GM12801 (cell line): ENCODE data around the gene ETV2.

Source experiments
- TF ChIP-seq, protein P1 (sequence below): IDR thresholded peaks from one replicate; pipeline ENCODE4 v1.5.1; 2011; ENCODE audit warnings: control low read depth; ENCODE audit not compliant: insufficient read length; ENCODE audit errors: extremely low read depth

The ETV2 gene

DNA sequence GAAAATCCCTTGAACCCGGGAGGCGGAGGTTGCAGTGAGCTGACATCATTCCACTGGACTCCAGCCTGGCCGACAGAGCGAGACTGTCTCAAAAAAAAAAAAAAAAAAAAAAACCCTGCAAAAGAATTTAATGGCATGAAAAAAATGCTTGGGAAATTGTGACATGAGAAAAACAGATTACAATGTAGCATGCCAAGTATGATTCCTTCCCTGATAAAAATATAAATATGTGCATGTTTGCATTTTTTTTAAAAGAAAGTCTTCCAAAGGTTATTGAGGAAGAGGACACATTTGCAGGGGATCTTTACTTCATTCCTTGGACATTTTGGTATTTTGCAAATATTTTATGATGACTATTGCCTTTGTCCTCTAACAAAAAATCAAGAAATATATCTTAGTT lies 48.3 kb downstream of the ETV2 start:
- TF ChIP-seq, protein P1, sequence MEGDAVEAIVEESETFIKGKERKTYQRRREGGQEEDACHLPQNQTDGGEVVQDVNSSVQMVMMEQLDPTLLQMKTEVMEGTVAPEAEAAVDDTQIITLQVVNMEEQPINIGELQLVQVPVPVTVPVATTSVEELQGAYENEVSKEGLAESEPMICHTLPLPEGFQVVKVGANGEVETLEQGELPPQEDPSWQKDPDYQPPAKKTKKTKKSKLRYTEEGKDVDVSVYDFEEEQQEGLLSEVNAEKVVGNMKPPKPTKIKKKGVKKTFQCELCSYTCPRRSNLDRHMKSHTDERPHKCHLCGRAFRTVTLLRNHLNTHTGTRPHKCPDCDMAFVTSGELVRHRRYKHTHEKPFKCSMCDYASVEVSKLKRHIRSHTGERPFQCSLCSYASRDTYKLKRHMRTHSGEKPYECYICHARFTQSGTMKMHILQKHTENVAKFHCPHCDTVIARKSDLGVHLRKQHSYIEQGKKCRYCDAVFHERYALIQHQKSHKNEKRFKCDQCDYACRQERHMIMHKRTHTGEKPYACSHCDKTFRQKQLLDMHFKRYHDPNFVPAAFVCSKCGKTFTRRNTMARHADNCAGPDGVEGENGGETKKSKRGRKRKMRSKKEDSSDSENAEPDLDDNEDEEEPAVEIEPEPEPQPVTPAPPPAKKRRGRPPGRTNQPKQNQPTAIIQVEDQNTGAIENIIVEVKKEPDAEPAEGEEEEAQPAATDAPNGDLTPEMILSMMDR, result no peak

DNA sequence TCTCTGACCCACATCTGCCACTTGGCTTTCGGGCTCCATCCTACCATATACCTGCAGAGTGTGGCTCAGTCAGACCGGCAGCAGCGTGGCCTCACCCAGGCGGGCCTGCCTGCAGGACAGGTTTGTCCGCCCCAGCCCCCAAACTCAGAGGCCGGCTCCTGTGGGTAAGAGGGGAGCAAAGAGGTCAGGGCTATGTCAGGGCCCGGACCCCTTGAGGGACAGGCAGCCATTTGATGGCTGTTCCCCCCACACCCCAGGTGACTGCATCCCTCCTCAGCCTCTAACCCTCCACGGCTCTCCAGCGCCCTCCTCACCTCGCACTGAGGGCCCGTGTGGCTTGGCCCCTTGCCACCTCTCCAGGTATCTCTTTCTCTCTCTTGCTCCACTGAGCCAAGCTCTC lies 50.5 kb downstream of the ETV2 start:
- TF ChIP-seq, protein P1, result no peak

DNA sequence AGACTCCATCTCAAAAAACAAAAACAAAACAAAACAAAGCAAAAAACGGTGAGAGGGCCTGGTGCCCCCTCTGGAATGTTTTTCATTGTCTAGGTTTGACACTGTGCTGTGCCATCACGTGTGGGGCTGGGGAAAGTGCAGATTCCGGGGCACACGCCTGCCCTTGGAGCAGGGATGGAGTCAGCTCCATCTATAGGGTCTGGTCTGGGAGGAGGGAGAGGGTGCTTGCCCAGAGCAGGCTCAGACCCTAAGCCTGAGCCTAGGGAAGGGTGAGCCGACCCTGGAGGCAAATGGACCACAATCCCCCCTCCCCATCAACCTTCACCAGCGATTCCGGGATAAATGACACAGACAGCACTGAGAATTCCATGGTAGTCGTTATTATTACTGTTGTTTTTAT lies 51.9 kb downstream of the ETV2 start:
- TF ChIP-seq, protein P1, result no peak

DNA sequence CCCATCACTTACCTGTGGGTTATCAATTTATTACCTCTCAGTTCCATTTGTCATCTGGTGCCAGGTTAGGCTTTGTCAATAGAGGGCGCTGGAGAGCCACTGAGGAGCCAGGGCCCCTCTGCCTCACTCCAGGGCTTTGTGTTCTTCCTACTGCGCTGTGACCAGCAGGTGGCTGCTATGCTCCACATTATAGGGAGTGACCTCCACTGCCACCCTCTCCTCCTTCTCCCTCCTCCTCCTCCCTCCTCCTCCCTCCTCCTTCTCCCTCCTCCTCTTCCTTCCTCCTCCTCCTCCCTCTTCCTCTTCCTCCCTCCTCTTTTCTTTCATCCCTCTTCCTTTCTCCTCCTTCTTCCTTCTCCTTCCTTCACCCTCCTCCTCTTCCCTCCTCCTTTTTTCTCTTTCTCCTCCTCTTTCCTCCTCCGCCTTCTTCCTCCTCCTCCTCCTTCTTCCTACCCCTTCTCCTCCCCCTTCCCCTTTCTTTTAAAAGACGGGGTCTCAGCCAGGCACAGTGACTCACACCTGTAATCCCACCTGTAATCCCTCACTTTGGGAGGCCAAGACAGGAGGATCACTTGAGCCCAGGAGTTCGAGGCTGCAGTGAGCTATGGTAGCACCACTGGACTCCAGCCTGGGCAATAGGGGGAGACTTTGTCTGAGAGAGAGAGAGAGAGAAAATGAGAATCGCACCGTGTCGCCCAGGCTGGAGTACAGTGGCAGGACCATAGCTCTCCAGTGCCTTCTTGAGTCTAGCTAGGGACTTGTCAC lies 52.5 kb downstream of the ETV2 start:
- TF ChIP-seq, protein P1, result peak; percentile 98
